GM23248 (cell line): ENCODE data around the gene TIMM21. TPM values are rescaled to one million over a fixed set of nuclear protein-coding genes. Genes with fewer than 3 reads are reported as not detected.

ENCODE experiments used
- DNase-seq: peaks from one replicate; pipeline ENCODE4 v3.0.0-alpha.2; 2015
- H2AFZ ChIP-seq: fragments of 200-600 bp; sonication (generic); 2 replicates; pipeline ENCODE4 v1.6.1; 2016; ENCODE audit warnings: antibody characterized with exemption
- H3F3A ChIP-seq: fragments of 200-600 bp; sonication (generic); 2 replicates; pipeline ENCODE4 v1.6.1; 2016; ENCODE audit warnings: mild to moderate bottlenecking, antibody characterized with exemption, mixed run types; ENCODE audit not compliant: insufficient read depth
- H3K27ac ChIP-seq: fragments of 200-600 bp; sonication (generic); 2 replicates; pipeline ENCODE4 v1.5.1; 2016; ENCODE audit warnings: mild to moderate bottlenecking
- H3K27me3 ChIP-seq: fragments of 200-600 bp; sonication (generic); replicated peaks from 2 replicates; pipeline ENCODE4 v1.6.1; 2016; ENCODE audit warnings: mild to moderate bottlenecking; ENCODE audit not compliant: insufficient read depth
- H3K36me3 ChIP-seq: fragments of 200-600 bp; sonication (generic); 2 replicates; pipeline ENCODE4 v1.6.1; 2016; ENCODE audit warnings: low read depth, mild to moderate bottlenecking
- H3K4me1 ChIP-seq: fragments of 200-600 bp; sonication (generic); 2 replicates; pipeline ENCODE4 v1.6.1; 2016; ENCODE audit warnings: mild to moderate bottlenecking; ENCODE audit not compliant: insufficient read depth
- H3K4me2 ChIP-seq: fragments of 200-600 bp; sonication (generic); one replicate; pipeline ENCODE4 v1.6.1; 2016; ENCODE audit warnings: mild to moderate bottlenecking; ENCODE audit not compliant: unreplicated experiment
- H3K4me3 ChIP-seq: fragments of 200-600 bp; sonication (generic); 2 replicates; pipeline ENCODE4 v1.5.1; 2016; ENCODE audit warnings: mild to moderate bottlenecking
- H3K79me2 ChIP-seq: fragments of 200-600 bp; sonication (generic); 2 replicates; pipeline ENCODE4 v1.6.1; 2016; ENCODE audit warnings: mild to moderate bottlenecking; ENCODE audit not compliant: insufficient read depth
- H3K9ac ChIP-seq: fragments of 200-600 bp; sonication (generic); 2 replicates; pipeline ENCODE4 v1.6.1; 2016; ENCODE audit warnings: mild to moderate bottlenecking
- H3K9me2 ChIP-seq: fragments of 200-600 bp; sonication (generic); 2 replicates; pipeline ENCODE4 v1.6.1; 2016; ENCODE audit warnings: mixed run types, mild to moderate bottlenecking, moderate library complexity; ENCODE audit not compliant: insufficient read depth
- H3K9me3 ChIP-seq: fragments of 200-600 bp; sonication (generic); one replicate; pipeline ENCODE4 v1.6.1; 2017; ENCODE audit warnings: low read depth
- H4K20me1 ChIP-seq: fragments of 200-600 bp; sonication (generic); 2 replicates; pipeline ENCODE4 v1.6.0; 2016; ENCODE audit not compliant: insufficient read depth
- EZH2 ChIP-seq: fragments of 200-600 bp; sonication (generic); IDR thresholded peaks from 2 replicates; pipeline ENCODE4 v1.6.1; 2018; ENCODE audit warnings: antibody characterized with exemption, mild to moderate bottlenecking; ENCODE audit not compliant: insufficient read depth, poor library complexity, severe bottlenecking
- EZH2phosphoT487 ChIP-seq: fragments of 200-600 bp; sonication (generic); IDR thresholded peaks from 2 replicates; pipeline ENCODE4 v1.6.1; 2018; ENCODE audit warnings: antibody characterized with exemption, moderate library complexity, mild to moderate bottlenecking, low read depth; ENCODE audit not compliant: insufficient read depth
- WGBS, 2 experiments: methylation state at CpG; one replicate each; pipeline ENCODE4 v1.1.6; 2015 to 2017; ENCODE audit warnings: low lambda C conversion rate in 2 of 2, low coverage in 1 of 2; ENCODE audit errors: missing lambda C conversion rate in 2 of 2; 5-methylcytosine and 5-hydroxymethylcytosine counted together
- in situ Hi-C: fragments of 300-500 bp; cut with MboI; formaldehyde crosslinking; loops from 2 replicates; pipeline ENCODE4 v1.15.0; 2020
- polyA plus RNA-seq: library from polyadenylated mRNA; unstranded; fragments of >200 nt; fragmentation: Nextera tagmentation; extraction: Ambion mirVana; gene quantifications from 2 replicates; pipeline ENCODE4 v1.2.1, GENCODE V29; 2016
- total RNA-seq: library from RNA; depleted of rRNA; stranded (reverse); fragments of >200 nt; shearing (Covaris generic); gene quantifications from 2 replicates; pipeline ENCODE4 v1.2.3, GENCODE V29; 2014

Gene TIMM21
- total and polyA plus RNA-seq, 2 experiments from 2014 or later, result 32.1 to 88.0 TPM

- H3K4me2 ChIP-seq, result peak overlapping the region; percentile 84
- H3K9ac ChIP-seq, result peak overlapping the region; percentile 92
- peaks cover 8% of the 10 kb centered on the region; the same call in 1 of the 2 replicates for H3F3A ChIP-seq
- no peaks in the 10 kb centered on the region for H3K36me3 ChIP-seq
- no peaks in the 10 kb centered on the region for H3K9me3 ChIP-seq
- no peaks in the 10 kb centered on the region for H3K27me3 ChIP-seq
- peaks cover 53% of the 10 kb centered on the region for H3K79me2 ChIP-seq
- H4K20me1 ChIP-seq, result no peaks in the 10 kb centered on the region
- peaks cover 17% of the 10 kb centered on the region for H3K4me1 ChIP-seq
- TF ChIP-seq EZH2 (no peak), EZH2phosphoT487 (no peak)
- DNase-seq, result no peak
- in situ Hi-C loops, result no loop called here
- H3K9me2 ChIP-seq, result no peaks in the 10 kb centered on the region
- H3K27ac ChIP-seq, result peak overlapping the region; percentile 24; the same call in 1 of the 2 replicates
- H3K4me3 ChIP-seq, result peak overlapping the region; percentile 92
- peak overlapping the region; percentile 97 for H2AFZ ChIP-seq
- WGBS, 2 experiments, result 0 to 2% methylated on average over 25 of the region's 25 CpGs
Observed at GRCh38 chr18:74148543-74149070, 284 bp downstream of the TIMM21 start.

GRCh38 chr18:74149878-74150277 is 1.6 kb downstream of the TIMM21 start:
- H3K4me1 ChIP-seq, result peaks cover 17% of the 10 kb centered on the region
- H3K9me3 ChIP-seq, result no peaks in the 10 kb centered on the region
- H3F3A ChIP-seq, result peaks cover 8% of the 10 kb centered on the region; the same call in 1 of the 2 replicates
- TF ChIP-seq EZH2 (no peak), EZH2phosphoT487 (no peak)
- H3K4me3 ChIP-seq, result peak overlapping the region; percentile 92
- H3K4me2 ChIP-seq, result peak overlapping the region; percentile 84
- H4K20me1 ChIP-seq, result no peaks in the 10 kb centered on the region
- H3K9me2 ChIP-seq, result no peaks in the 10 kb centered on the region
- H3K9ac ChIP-seq, result peak overlapping the region; percentile 92; the same call in 1 of the 2 replicates
- 0 out of 2 replicates have a peak, but pooled peaks cover under 1% of the 10 kb centered on the region for H3K36me3 ChIP-seq
- no peak for DNase-seq
- no peaks in the 10 kb centered on the region for H3K27me3 ChIP-seq
- H3K27ac ChIP-seq, result no peak overlapping the region
- WGBS, 2 experiments, result 84 to 91% methylated on average over 5 of the region's 5 CpGs
- H3K79me2 ChIP-seq, result peaks cover 65% of the 10 kb centered on the region
- in situ Hi-C loops, result no loop called here
- H2AFZ ChIP-seq, result no peak overlapping the region

- no peak for DNase-seq
- 66 to 68% methylated on average over 6 of the region's 6 CpGs for WGBS, 2 experiments
- Histone ChIP-seq H4K20me1 (no peaks in the 10 kb centered on the region), H3K9me2 (no peaks in the 10 kb centered on the region), H3K9ac (no peak overlapping the region), H2AFZ (no peak overlapping the region), H3K79me2 (peaks cover 75% of the 10 kb centered on the region), H3K9me3 (no peaks in the 10 kb centered on the region), H3K27me3 (no peaks in the 10 kb centered on the region), H3K27ac (no peak overlapping the region), H3K4me1 (peaks cover 14% of the 10 kb centered on the region), H3K4me3 (no peak overlapping the region), H3K36me3 (peaks cover 21% of the 10 kb centered on the region), H3K4me2 (no peak overlapping the region), H3F3A (no peaks in the 10 kb centered on the region; the same call in 1 of the 2 replicates)
- in situ Hi-C loops, result no loop called here
- no peak for TF ChIP-seq EZH2phosphoT487
- TF ChIP-seq EZH2, result no peak
Observed at GRCh38 chr18:74152270-74152669, 3.9 kb downstream of the TIMM21 start.

GRCh38 chr18:74152857-74153256 is 4.5 kb downstream of the TIMM21 start:
- no peak for DNase-seq
- peaks cover 75% of the 10 kb centered on the region for H3K79me2 ChIP-seq
- H3K27me3 ChIP-seq, result no peaks in the 10 kb centered on the region
- H3K4me3 ChIP-seq, result no peak overlapping the region
- no peaks in the 10 kb centered on the region for H4K20me1 ChIP-seq
- WGBS, 2 experiments, result 100% methylated on average over 2 of the region's 2 CpGs
- no peak overlapping the region for H3K27ac ChIP-seq
- H2AFZ ChIP-seq, result no peak overlapping the region
- H3K9me2 ChIP-seq, result no peaks in the 10 kb centered on the region
- H3K9ac ChIP-seq, result no peak overlapping the region
- in situ Hi-C loops, result no loop called here
- no peak overlapping the region for H3K4me2 ChIP-seq
- TF ChIP-seq EZH2 (no peak), EZH2phosphoT487 (no peak)
- H3K9me3 ChIP-seq, result no peaks in the 10 kb centered on the region
- peaks cover 14% of the 10 kb centered on the region for H3K4me1 ChIP-seq
- H3F3A ChIP-seq, result no peaks in the 10 kb centered on the region
- H3K36me3 ChIP-seq, result peaks cover 21% of the 10 kb centered on the region

DNA sequence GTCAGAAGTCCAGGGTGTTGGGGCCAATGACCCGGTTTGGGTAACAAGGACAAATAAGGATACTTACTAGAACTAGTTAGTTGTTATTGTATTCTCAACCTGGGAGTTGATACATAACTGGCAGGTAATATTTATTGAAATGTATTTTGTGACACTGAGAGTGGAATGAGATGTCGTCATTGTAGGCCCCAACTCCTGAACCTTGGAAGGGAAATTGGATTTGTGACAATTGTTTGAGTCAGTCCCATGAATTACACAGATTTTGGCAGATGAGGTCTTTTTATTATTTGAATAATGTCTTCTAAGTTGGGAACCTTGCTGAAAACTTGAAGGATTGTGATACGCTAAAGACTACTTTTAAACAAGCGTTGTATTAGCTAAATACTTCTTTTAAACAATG is 5.1 kb downstream of the TIMM21 start:
- no peak overlapping the region for H3K4me2 ChIP-seq
- H2AFZ ChIP-seq, result no peak overlapping the region
- H3K79me2 ChIP-seq, result peaks cover 74% of the 10 kb centered on the region
- H3K27me3 ChIP-seq, result no peaks in the 10 kb centered on the region
- H3K9ac ChIP-seq, result no peak overlapping the region
- H3F3A ChIP-seq, result no peaks in the 10 kb centered on the region
- DNase-seq, result peak; percentile 12
- H3K9me2 ChIP-seq, result no peaks in the 10 kb centered on the region
- H3K9me3 ChIP-seq, result no peaks in the 10 kb centered on the region
- WGBS, 2 experiments, result 84 to 86% methylated on average over 4 of the region's 4 CpGs
- in situ Hi-C loops, result no loop called here
- H4K20me1 ChIP-seq, result no peaks in the 10 kb centered on the region
- no peak overlapping the region for H3K27ac ChIP-seq
- no peak overlapping the region for H3K4me3 ChIP-seq
- peaks cover 21% of the 10 kb centered on the region for H3K36me3 ChIP-seq
- TF ChIP-seq EZH2 (no peak), EZH2phosphoT487 (no peak)
- H3K4me1 ChIP-seq, result peaks cover 14% of the 10 kb centered on the region
